NB4 (cell line): Measurements from ENCODE around the gene KCNAB2.

ENCODE experiments used
- POLR2A ChIP-seq: IDR thresholded peaks from 2 replicates; pipeline ENCODE4 v1.6.1; 2011; ENCODE audit warnings: mild to moderate bottlenecking; ENCODE audit not compliant: insufficient read length; ENCODE audit errors: extremely low read depth
- TF ChIP-seq, protein P1 (sequence below): IDR thresholded peaks from one replicate; pipeline ENCODE4 v1.5.1; 2012; ENCODE audit warnings: low read depth, low read length
- TF ChIP-seq, protein P2 (sequence below): IDR thresholded peaks from 2 replicates; pipeline ENCODE4 v1.6.1; 2011; ENCODE audit warnings: low read depth, low read length

DNA sequence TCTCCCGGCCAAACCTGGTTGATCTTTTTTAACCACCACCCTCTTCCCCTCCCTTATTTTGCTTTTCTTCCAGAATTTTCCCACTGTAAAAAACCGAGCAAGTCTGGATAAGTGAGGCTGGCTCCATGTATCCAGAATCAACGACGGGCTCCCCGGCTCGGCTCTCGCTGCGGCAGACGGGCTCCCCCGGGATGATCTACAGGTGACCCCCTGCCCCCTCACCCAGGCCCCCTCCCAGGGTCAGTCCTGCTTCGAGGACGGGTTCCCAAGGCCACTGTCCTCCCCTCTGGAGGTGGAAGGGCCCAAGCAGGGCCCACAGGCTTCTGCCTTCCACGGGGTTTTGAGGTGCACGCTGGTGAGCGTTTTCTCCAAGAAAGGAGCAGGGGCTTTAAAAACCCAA lies 5.2 kb upstream of the KCNAB2 start:
- TF ChIP-seq, protein P1, sequence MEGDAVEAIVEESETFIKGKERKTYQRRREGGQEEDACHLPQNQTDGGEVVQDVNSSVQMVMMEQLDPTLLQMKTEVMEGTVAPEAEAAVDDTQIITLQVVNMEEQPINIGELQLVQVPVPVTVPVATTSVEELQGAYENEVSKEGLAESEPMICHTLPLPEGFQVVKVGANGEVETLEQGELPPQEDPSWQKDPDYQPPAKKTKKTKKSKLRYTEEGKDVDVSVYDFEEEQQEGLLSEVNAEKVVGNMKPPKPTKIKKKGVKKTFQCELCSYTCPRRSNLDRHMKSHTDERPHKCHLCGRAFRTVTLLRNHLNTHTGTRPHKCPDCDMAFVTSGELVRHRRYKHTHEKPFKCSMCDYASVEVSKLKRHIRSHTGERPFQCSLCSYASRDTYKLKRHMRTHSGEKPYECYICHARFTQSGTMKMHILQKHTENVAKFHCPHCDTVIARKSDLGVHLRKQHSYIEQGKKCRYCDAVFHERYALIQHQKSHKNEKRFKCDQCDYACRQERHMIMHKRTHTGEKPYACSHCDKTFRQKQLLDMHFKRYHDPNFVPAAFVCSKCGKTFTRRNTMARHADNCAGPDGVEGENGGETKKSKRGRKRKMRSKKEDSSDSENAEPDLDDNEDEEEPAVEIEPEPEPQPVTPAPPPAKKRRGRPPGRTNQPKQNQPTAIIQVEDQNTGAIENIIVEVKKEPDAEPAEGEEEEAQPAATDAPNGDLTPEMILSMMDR, result no peak
- TF ChIP-seq POLR2A, result no peak
- TF ChIP-seq, protein P2, sequence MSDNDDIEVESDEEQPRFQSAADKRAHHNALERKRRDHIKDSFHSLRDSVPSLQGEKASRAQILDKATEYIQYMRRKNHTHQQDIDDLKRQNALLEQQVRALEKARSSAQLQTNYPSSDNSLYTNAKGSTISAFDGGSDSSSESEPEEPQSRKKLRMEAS, result no peak
